ENCODE measurements around the gene PBX3.

The PBX3 gene

DNA sequence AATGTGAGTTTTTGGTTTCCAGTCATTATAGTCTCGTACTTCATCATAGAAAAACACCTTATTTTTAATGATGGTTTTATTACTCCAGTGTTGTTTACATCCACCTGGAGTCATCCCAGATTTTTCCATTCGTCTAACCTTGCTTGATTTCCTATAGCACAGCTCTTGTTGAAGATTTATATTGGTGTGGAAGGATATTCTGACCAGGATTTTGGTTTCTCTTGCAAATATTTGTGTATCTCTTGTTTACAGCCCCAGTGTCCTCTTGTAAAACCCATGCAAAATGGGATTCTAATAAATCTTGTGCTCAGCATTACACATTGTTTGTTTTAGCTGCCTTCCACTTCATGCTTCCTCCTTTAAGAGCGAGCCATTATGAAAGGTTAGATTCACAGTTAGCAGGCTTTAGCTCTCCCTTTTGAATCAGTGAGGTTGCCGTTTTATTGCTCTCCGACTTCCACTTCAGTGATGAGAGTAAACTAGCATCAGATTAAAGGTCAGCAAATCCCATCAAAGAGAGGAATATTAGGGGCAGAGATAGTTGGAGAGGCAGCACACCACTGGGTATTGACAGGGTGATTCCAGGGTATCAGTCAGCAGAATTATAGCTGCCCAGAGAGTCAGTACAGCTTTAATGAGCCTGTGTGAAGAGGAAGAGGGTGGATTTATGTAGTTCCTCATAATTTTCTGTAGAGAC, 157.1 kb downstream of the PBX3 start:
- Histone ChIP-seq H3K27ac (ENCODE audit: low read depth, low read length) (no peak overlapping the region), H3K9ac (ENCODE audit: low read depth, low read length) (no peak overlapping the region)

DNA sequence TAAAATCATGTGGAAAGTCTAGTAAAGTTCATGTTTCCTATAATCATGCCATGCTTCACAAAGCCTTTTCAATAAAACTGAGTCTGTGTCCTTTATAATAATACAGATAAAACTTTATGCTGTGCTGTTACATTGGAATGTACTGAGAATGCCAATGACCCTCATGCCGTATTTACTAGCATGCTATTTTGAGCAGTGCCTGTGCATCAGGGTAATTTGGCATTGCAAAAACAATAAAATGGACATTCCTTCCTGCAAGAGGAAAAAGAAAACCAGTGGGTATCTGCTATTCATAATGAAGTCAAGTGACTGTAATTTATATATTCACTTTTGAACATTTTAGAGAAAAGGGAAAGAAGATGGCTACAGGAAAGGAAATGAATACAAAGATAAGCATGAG, 159.0 kb downstream of the PBX3 start:
- no peaks in the 10 kb centered on the region for H3K36me3 ChIP-seq (ENCODE audit: control insufficient read depth, insufficient read depth, low read length)
- peaks cover 45% of the 10 kb centered on the region for H3K4me1 ChIP-seq (ENCODE audit: control insufficient read depth, insufficient read depth, low read length)
- H3K27ac ChIP-seq (ENCODE audit: low read depth, low read length) = no peak overlapping the region
- no peaks in the 10 kb centered on the region for H3K9me3 ChIP-seq (ENCODE audit: control insufficient read depth, insufficient read depth, low read length)
- H3K4me3 ChIP-seq (ENCODE audit: low read depth, low read length) = no peak overlapping the region
- no peaks in the 10 kb centered on the region for H3K27me3 ChIP-seq (ENCODE audit: control insufficient read depth, insufficient read depth, low read length)
- H3K9ac ChIP-seq (ENCODE audit: low read depth, low read length) = no peak overlapping the region

More for the DNA sequence above, 157.1 kb downstream of the PBX3 start:
- Histone ChIP-seq H3K9me3 (ENCODE audit: control insufficient read depth, insufficient read depth, low read length) (no peaks in the 10 kb centered on the region), H3K27me3 (ENCODE audit: control insufficient read depth, insufficient read depth, low read length) (no peaks in the 10 kb centered on the region), H3K4me1 (ENCODE audit: control insufficient read depth, insufficient read depth, low read length) (peaks cover 55% of the 10 kb centered on the region), H3K36me3 (ENCODE audit: control insufficient read depth, insufficient read depth, low read length) (no peaks in the 10 kb centered on the region), H3K4me3 (ENCODE audit: low read depth, low read length) (no peak overlapping the region)

DNA sequence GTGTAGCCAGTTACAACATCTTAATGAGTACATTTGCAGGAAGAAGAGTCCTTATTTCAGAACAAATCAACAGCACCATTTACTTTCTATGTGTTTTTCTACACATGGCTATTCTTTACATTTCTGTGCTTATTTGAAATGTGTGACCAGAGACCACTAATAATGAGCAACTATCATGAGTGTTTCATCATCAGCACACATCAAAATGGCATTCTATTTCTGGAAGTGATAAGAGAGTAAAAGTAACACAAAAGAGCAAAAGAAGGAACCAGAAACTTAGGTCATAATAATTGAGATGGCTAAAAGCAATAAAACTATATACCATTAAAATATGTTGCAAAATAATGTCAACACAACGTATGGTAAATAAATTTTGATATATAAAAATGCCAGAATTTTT, 159.7 kb downstream of the PBX3 start:
- Histone ChIP-seq H3K36me3 (ENCODE audit: control insufficient read depth, insufficient read depth, low read length) (no peaks in the 10 kb centered on the region), H3K9ac (ENCODE audit: low read depth, low read length) (no peak overlapping the region), H3K4me1 (ENCODE audit: control insufficient read depth, insufficient read depth, low read length) (peaks cover 47% of the 10 kb centered on the region), H3K27me3 (ENCODE audit: control insufficient read depth, insufficient read depth, low read length) (no peaks in the 10 kb centered on the region), H3K27ac (ENCODE audit: low read depth, low read length) (no peak overlapping the region), H3K4me3 (ENCODE audit: low read depth, low read length) (no peak overlapping the region), H3K9me3 (ENCODE audit: control insufficient read depth, insufficient read depth, low read length) (no peaks in the 10 kb centered on the region)

DNA sequence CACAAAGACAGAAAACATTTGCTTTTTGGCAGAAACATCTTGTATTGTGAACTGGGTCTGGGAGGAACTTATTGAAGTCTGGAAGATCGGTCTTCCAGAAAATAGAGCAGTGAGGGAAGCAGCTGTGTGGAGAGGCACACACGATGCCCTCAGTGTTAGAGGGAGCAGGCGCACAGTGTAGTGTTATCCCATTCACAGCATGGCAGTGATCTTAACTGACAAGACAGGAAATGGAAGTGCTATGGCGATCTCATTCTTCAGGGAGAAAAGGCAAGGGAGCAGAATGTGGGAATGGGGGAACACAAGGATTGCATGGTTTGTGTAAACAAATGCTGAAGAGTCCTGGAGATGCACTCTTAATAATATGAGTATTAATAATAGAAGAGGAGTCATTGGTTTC, 161.0 kb downstream of the PBX3 start:
- Histone ChIP-seq H3K4me1 (ENCODE audit: control insufficient read depth, insufficient read depth, low read length) (peaks cover 47% of the 10 kb centered on the region), H3K36me3 (ENCODE audit: control insufficient read depth, insufficient read depth, low read length) (no peaks in the 10 kb centered on the region), H3K27ac (ENCODE audit: low read depth, low read length) (no peak overlapping the region), H3K27me3 (ENCODE audit: control insufficient read depth, insufficient read depth, low read length) (no peaks in the 10 kb centered on the region), H3K4me3 (ENCODE audit: low read depth, low read length) (no peak overlapping the region), H3K9ac (ENCODE audit: low read depth, low read length) (no peak overlapping the region), H3K9me3 (ENCODE audit: control insufficient read depth, insufficient read depth, low read length) (no peaks in the 10 kb centered on the region)

DNA sequence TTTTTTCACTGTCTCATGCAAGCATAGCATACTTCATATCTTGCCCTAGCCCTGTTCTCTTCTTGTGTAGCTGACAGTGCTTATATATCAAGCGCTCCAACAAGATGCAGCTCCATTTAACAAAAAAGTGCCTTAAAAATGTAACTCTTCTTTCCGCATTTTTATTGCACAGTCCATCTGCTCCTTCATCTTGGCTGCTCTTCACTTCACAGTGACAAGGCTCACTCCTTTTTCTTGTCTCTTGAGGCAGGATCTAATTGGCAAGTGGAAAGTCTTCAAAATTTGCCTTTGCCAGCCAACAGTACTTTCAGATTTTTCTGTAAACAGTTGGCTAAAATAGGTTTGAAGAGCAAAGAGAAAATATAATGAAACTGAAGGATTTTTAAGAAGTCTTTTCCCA, 161.8 kb downstream of the PBX3 start:
- H3K27me3 ChIP-seq (ENCODE audit: control insufficient read depth, insufficient read depth, low read length) = no peaks in the 10 kb centered on the region
- no peaks in the 10 kb centered on the region for H3K9me3 ChIP-seq (ENCODE audit: control insufficient read depth, insufficient read depth, low read length)
- H3K4me3 ChIP-seq (ENCODE audit: low read depth, low read length) = no peak overlapping the region
- H3K9ac ChIP-seq (ENCODE audit: low read depth, low read length) = no peak overlapping the region
- no peaks in the 10 kb centered on the region for H3K36me3 ChIP-seq (ENCODE audit: control insufficient read depth, insufficient read depth, low read length)
- peaks cover 41% of the 10 kb centered on the region for H3K4me1 ChIP-seq (ENCODE audit: control insufficient read depth, insufficient read depth, low read length)
- H3K27ac ChIP-seq (ENCODE audit: low read depth, low read length) = no peak overlapping the region

DNA sequence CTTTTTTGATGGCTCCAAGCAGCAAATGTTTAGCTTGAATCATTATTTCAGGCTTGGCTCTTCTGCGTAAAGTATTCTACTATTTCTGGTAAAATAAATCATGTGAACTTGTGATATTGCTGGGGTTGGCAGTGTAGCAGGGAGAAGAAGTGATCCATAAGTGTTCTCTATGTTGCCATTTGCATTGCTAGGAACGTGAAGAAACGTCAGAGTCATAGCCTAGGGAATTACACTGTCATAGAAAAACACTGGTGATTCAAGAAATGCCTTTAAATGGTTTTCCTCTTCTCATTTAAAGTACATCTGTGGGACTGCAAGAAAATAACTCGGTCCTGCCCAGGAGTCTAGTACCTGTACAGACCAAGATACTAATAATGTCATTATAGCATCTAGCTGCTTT, 162.3 kb downstream of the PBX3 start:
- Histone ChIP-seq H3K27ac (ENCODE audit: low read depth, low read length) (no peak overlapping the region), H3K27me3 (ENCODE audit: control insufficient read depth, insufficient read depth, low read length) (no peaks in the 10 kb centered on the region), H3K9me3 (ENCODE audit: control insufficient read depth, insufficient read depth, low read length) (no peaks in the 10 kb centered on the region), H3K9ac (ENCODE audit: low read depth, low read length) (no peak overlapping the region), H3K36me3 (ENCODE audit: control insufficient read depth, insufficient read depth, low read length) (no peaks in the 10 kb centered on the region), H3K4me1 (ENCODE audit: control insufficient read depth, insufficient read depth, low read length) (peaks cover 36% of the 10 kb centered on the region), H3K4me3 (ENCODE audit: low read depth, low read length) (no peak overlapping the region)

DNA sequence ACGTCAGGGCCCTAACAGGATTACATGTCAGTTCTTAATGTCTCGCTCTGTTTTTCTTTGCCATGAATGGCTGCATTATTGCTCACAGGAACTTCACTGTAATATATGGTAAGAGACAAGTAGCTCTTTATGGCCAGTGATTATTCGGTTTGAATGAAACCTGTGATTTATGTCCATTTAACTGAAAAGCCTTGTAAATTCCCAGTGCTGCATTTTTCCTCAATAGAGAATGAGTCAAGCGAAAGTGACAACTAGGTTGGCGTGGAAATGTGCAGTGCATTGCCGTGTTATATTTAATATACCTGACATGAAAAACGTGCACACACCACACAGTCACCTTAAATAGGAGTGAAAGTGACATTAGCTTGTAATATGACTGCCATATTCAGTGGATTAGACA, 163.1 kb downstream of the PBX3 start:
- no peaks in the 10 kb centered on the region for H3K9me3 ChIP-seq (ENCODE audit: control insufficient read depth, insufficient read depth, low read length)
- H3K27ac ChIP-seq (ENCODE audit: low read depth, low read length) = no peak overlapping the region
- H3K36me3 ChIP-seq (ENCODE audit: control insufficient read depth, insufficient read depth, low read length) = no peaks in the 10 kb centered on the region
- H3K9ac ChIP-seq (ENCODE audit: low read depth, low read length) = no peak overlapping the region
- H3K4me1 ChIP-seq (ENCODE audit: control insufficient read depth, insufficient read depth, low read length) = peaks cover 33% of the 10 kb centered on the region
- no peak overlapping the region for H3K4me3 ChIP-seq (ENCODE audit: low read depth, low read length)
- no peaks in the 10 kb centered on the region for H3K27me3 ChIP-seq (ENCODE audit: control insufficient read depth, insufficient read depth, low read length)

DNA sequence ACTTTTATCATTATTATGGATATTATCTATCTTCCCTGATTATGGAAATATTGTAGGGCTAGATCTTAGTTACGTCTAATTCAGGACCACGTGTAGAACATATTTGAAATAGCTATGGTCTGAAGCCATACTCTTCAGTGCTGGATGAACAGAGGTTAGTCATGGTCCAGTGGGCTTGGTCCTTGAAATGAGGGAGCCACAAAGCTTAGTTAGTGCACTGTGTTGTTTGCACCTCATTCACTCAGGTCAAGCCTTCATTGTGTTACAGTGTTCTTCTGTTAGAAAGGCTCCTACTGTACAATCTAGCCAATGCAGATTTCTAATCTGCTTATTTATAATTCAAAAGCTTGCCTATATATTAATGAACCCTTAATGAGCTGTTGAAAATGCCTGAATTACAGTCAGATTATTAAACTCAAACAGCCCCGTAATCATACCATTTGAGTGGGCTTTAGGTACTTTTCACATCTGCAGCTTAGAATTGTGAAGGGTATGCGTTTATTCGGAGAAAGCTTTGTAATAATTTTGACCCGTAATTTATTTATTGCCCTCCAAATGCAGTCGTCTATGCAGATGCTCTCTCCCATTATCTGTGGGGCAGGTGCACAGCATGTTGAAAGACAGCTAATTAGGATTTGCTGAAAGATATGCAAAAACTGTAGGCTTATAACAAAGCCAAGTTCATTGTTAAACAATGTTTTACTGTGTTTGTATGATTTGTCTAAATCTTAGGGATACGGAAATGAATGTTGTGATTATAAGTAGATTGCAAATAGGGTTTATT, 164.9 kb downstream of the PBX3 start:
- no peak overlapping the region for H3K27ac ChIP-seq (ENCODE audit: low read depth, low read length)
- H3K9me3 ChIP-seq (ENCODE audit: control insufficient read depth, insufficient read depth, low read length) = no peaks in the 10 kb centered on the region
- no peaks in the 10 kb centered on the region for H3K36me3 ChIP-seq (ENCODE audit: control insufficient read depth, insufficient read depth, low read length)
- no peaks in the 10 kb centered on the region for H3K27me3 ChIP-seq (ENCODE audit: control insufficient read depth, insufficient read depth, low read length)
- H3K9ac ChIP-seq (ENCODE audit: low read depth, low read length) = no peak overlapping the region
- peaks cover 33% of the 10 kb centered on the region for H3K4me1 ChIP-seq (ENCODE audit: control insufficient read depth, insufficient read depth, low read length)
- no peak overlapping the region for H3K4me3 ChIP-seq (ENCODE audit: low read depth, low read length)

DNA sequence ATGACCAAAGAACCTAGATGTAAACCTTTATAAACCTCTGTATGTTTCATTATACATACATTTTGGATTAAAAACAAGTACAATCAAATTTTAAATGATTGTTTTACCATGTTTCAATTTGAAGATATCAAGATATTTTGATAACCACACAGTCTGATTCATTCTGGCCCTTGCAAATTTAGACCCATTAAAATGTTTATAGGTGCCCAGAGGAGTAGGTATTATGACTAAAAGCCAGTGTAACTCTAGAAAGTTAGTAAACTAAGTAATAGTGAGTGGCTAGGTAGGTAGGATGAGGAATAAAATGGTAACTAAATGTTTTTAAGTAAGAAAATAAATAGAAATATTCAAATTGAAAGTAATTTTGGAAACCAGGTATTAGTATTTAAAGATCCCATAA, 165.5 kb downstream of the PBX3 start:
- no peaks in the 10 kb centered on the region for H3K27me3 ChIP-seq (ENCODE audit: control insufficient read depth, insufficient read depth, low read length)
- H3K4me3 ChIP-seq (ENCODE audit: low read depth, low read length) = no peak overlapping the region
- no peaks in the 10 kb centered on the region for H3K36me3 ChIP-seq (ENCODE audit: control insufficient read depth, insufficient read depth, low read length)
- no peak overlapping the region for H3K27ac ChIP-seq (ENCODE audit: low read depth, low read length)
- H3K4me1 ChIP-seq (ENCODE audit: control insufficient read depth, insufficient read depth, low read length) = peaks cover 29% of the 10 kb centered on the region
- no peak overlapping the region for H3K9ac ChIP-seq (ENCODE audit: low read depth, low read length)
- H3K9me3 ChIP-seq (ENCODE audit: control insufficient read depth, insufficient read depth, low read length) = no peaks in the 10 kb centered on the region

DNA sequence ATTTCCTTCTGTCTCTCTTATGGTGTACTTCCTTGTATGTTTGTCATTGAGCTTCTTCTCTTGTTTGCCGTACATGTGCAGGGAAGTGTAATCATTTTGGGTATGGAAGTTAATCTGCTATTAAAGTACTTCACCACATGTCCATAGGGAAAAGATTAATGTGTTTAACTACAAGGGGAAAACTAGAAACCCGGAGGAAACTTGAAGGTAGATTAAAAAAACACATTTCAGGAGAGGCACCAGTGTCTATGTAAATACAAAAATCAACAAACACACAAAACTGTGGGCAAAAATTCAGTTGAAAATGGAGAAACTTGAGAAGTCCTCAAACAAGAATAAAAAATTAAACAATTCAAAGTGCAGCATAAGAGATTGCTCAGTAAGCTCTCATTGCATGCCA, 166.4 kb downstream of the PBX3 start:
- Histone ChIP-seq H3K27me3 (ENCODE audit: control insufficient read depth, insufficient read depth, low read length) (no peaks in the 10 kb centered on the region), H3K9me3 (ENCODE audit: control insufficient read depth, insufficient read depth, low read length) (no peaks in the 10 kb centered on the region), H3K27ac (ENCODE audit: low read depth, low read length) (no peak overlapping the region), H3K9ac (ENCODE audit: low read depth, low read length) (no peak overlapping the region), H3K36me3 (ENCODE audit: control insufficient read depth, insufficient read depth, low read length) (no peaks in the 10 kb centered on the region), H3K4me3 (ENCODE audit: low read depth, low read length) (no peak overlapping the region), H3K4me1 (ENCODE audit: control insufficient read depth, insufficient read depth, low read length) (peaks cover 20% of the 10 kb centered on the region; the same call in 1 of the 2 replicates)

DNA sequence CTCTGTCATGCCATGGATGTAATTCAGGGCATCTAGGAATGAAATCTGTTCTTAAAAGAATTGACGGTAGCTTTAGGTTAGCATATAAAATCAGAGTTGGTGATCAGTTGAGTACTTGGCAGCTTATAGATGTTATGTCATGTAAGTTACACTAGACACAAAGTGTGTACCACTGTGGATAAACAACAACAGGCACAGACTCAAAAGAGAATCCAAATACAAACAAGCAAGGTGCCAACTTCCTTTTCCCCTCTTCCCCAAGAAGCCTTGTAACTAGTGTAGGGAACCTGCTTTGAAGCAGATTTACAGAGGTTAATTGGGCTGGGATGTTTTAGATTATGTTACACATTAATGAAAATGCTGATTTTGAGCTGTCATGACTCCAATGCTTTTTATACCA, 167.2 kb downstream of the PBX3 start:
- no peak overlapping the region for H3K4me3 ChIP-seq (ENCODE audit: low read depth, low read length)
- no peaks in the 10 kb centered on the region for H3K9me3 ChIP-seq (ENCODE audit: control insufficient read depth, insufficient read depth, low read length)
- H3K9ac ChIP-seq (ENCODE audit: low read depth, low read length) = no peak overlapping the region
- H3K27ac ChIP-seq (ENCODE audit: low read depth, low read length) = no peak overlapping the region
- no peaks in the 10 kb centered on the region for H3K36me3 ChIP-seq (ENCODE audit: control insufficient read depth, insufficient read depth, low read length)
- H3K27me3 ChIP-seq (ENCODE audit: control insufficient read depth, insufficient read depth, low read length) = no peaks in the 10 kb centered on the region
- H3K4me1 ChIP-seq (ENCODE audit: control insufficient read depth, insufficient read depth, low read length) = peaks cover 20% of the 10 kb centered on the region; the same call in 1 of the 2 replicates
